Hepatocyte (in vitro differentiated cells): ENCODE measurements around the gene PCNX3. TPM values are rescaled to one million over a fixed set of nuclear protein-coding genes. Genes with fewer than 3 reads are reported as not detected.

Source experiments
- DNase-seq: peaks from one replicate; pipeline ENCODE4 v3.0.0-alpha.2; 2016; ENCODE audit warnings: low spot score
- H2AFZ ChIP-seq: fragments of 200-600 bp; sonication (generic); 2 replicates; pipeline ENCODE4 v1.6.0; 2016; ENCODE audit warnings: antibody characterized with exemption, mild to moderate bottlenecking
- H3K27ac ChIP-seq: fragments of 200-600 bp; sonication (generic); 2 replicates; pipeline ENCODE4 v1.5.1; 2016; ENCODE audit warnings: mild to moderate bottlenecking
- H3K27me3 ChIP-seq: fragments of 200-600 bp; sonication (generic); 2 replicates; pipeline ENCODE4 v1.6.1; 2016
- H3K36me3 ChIP-seq: fragments of 200-600 bp; sonication (generic); replicated peaks from 2 replicates; pipeline ENCODE4 v1.5.1; 2016; ENCODE audit warnings: low read depth; ENCODE audit not compliant: insufficient read depth
- H3K4me1 ChIP-seq: fragments of 200-600 bp; sonication (generic); 2 replicates; pipeline ENCODE4 v1.5.1; 2016; ENCODE audit warnings: mild to moderate bottlenecking, moderate library complexity; ENCODE audit not compliant: insufficient read depth
- H3K4me2 ChIP-seq: fragments of 200-600 bp; sonication (generic); 2 replicates; pipeline ENCODE4 v1.6.0; 2016
- H3K4me3 ChIP-seq: fragments of 200-600 bp; sonication (generic); 2 replicates; pipeline ENCODE4 v1.5.1; 2016; ENCODE audit warnings: mild to moderate bottlenecking
- H3K79me2 ChIP-seq: fragments of 200-600 bp; sonication (generic); 2 replicates; pipeline ENCODE4 v1.6.0; 2017; ENCODE audit warnings: mild to moderate bottlenecking
- H3K9me2 ChIP-seq: fragments of 200-600 bp; sonication (generic); replicated peaks from 2 replicates; pipeline ENCODE4 v1.6.0; 2017; ENCODE audit warnings: mild to moderate bottlenecking; ENCODE audit not compliant: insufficient read depth
- H3K9me3 ChIP-seq: fragments of 200-600 bp; sonication (generic); 2 replicates; pipeline ENCODE4 v1.5.1; 2016; ENCODE audit warnings: low read depth, mild to moderate bottlenecking
- H4K20me1 ChIP-seq: fragments of 200-600 bp; sonication (generic); 2 replicates; pipeline ENCODE4 v1.6.0; 2016; ENCODE audit warnings: mild to moderate bottlenecking; ENCODE audit not compliant: insufficient read depth, poor library complexity, severe bottlenecking
- EZH2 ChIP-seq: fragments of 200-600 bp; sonication (generic); IDR thresholded peaks from 2 replicates; pipeline ENCODE4 v1.6.1; 2016; ENCODE audit warnings: antibody characterized with exemption, mild to moderate bottlenecking, borderline replicate concordance
- EZH2phosphoT487 ChIP-seq: fragments of 200-600 bp; sonication (generic); IDR thresholded peaks from one replicate; pipeline ENCODE4 v1.6.1; 2018; ENCODE audit warnings: antibody characterized with exemption, mild to moderate bottlenecking, low read depth, moderate library complexity; ENCODE audit not compliant: unreplicated experiment, severe bottlenecking
- WGBS: methylation state at CpG from one replicate; pipeline ENCODE4 v1.1.6; 2016; ENCODE audit warnings: low lambda C conversion rate; ENCODE audit errors: missing lambda C conversion rate; 5-methylcytosine and 5-hydroxymethylcytosine counted together
- microRNA-seq: library from miRNA; unstranded; fragments of <30 nt; microRNA quantifications from one replicate; pipeline ENCODE4, GENCODE V29; 2017
- polyA plus RNA-seq: library from polyadenylated mRNA; unstranded; fragments of >200 nt; fragmentation: Nextera tagmentation; extraction: Ambion mirVana; gene quantifications from 2 replicates; pipeline ENCODE4 v1.2.1, GENCODE V29; 2016
- small RNA-seq: library from RNA; depleted of rRNA; stranded (forward); fragments of <200 nt; gene quantifications from one replicate; pipeline ENCODE3, GENCODE V24; 2014
- total RNA-seq: library from RNA; depleted of rRNA; stranded (reverse); fragments of >200 nt; gene quantifications from 2 replicates; pipeline ENCODE4 v1.2.3, GENCODE V29; 2014
- TF ChIP-seq, protein P1 (sequence below): fragments of 200-600 bp; sonication (generic); IDR thresholded peaks from 2 replicates; pipeline ENCODE4 v1.5.1; 2016; ENCODE audit warnings: antibody characterized with exemption, mild to moderate bottlenecking; ENCODE audit not compliant: poor library complexity

PCNX3 gene
- total and polyA plus RNA-seq, 2 experiments from 2014 or later = 20.0 to 27.4 TPM

DNA sequence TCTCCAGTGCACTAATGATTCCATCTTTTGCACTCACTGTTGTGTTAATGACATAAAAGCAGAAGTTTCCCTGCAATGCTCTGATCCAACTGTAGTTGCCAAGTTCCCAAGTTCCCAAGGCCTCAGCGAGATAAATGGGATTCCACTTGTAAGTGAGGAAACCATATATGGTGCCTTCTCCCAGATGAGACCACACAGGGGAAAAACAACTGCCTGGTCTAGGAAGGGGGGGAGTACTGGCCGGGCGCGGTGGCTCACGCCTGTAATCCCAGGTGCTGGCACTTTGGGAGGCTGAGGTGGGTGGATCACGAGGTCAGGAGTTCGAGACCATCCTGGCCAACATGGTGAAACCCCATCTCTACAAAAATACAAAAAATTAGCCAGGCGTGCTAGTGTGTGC, 70.4 kb downstream of the PCNX3 start:
- no peaks in the 10 kb centered on the region for H3K4me1 ChIP-seq
- H3K79me2 ChIP-seq = no peaks in the 10 kb centered on the region
- no peaks in the 10 kb centered on the region for H3K36me3 ChIP-seq
- no peak overlapping the region for H3K4me2 ChIP-seq
- H3K27me3 ChIP-seq = peaks cover 7% of the 10 kb centered on the region
- WGBS = 83% methylated on average over 8 of the region's 8 CpGs
- no peak for DNase-seq
- H3K27ac ChIP-seq = no peak overlapping the region
- no peak overlapping the region for H2AFZ ChIP-seq
- H3K9me3 ChIP-seq = no peaks in the 10 kb centered on the region
- H3K4me3 ChIP-seq = no peak overlapping the region
- TF ChIP-seq, protein P1, sequence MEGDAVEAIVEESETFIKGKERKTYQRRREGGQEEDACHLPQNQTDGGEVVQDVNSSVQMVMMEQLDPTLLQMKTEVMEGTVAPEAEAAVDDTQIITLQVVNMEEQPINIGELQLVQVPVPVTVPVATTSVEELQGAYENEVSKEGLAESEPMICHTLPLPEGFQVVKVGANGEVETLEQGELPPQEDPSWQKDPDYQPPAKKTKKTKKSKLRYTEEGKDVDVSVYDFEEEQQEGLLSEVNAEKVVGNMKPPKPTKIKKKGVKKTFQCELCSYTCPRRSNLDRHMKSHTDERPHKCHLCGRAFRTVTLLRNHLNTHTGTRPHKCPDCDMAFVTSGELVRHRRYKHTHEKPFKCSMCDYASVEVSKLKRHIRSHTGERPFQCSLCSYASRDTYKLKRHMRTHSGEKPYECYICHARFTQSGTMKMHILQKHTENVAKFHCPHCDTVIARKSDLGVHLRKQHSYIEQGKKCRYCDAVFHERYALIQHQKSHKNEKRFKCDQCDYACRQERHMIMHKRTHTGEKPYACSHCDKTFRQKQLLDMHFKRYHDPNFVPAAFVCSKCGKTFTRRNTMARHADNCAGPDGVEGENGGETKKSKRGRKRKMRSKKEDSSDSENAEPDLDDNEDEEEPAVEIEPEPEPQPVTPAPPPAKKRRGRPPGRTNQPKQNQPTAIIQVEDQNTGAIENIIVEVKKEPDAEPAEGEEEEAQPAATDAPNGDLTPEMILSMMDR = no peak
- TF ChIP-seq EZH2phosphoT487 (no peak), EZH2 (no peak)
- no peaks in the 10 kb centered on the region for H4K20me1 ChIP-seq
- no peaks in the 10 kb centered on the region for H3K9me2 ChIP-seq

Small RNA genes lying within 50 kb of the gene (microRNA-seq; reads per million reads assigned to microRNA genes)
- gene MIR4489 = not detected
- not detected for gene MIR4690

Small RNA genes lying within 50 kb of the gene (small RNA-seq; reads per million reads assigned to genes)
- gene MIR4489 (not detected), gene MIR4690 (0.22 reads per million)

Other genes with a start within 250 kb of the PCNX3 start
- gene SLC25A45, start 233.1 kb upstream of the PCNX3 start, total RNA-seq = 4.9 and 8.8 TPM in 2 replicates
- gene SLC25A45, start 233.1 kb upstream of the PCNX3 start, polyA plus RNA-seq = 13.9 and 20.3 TPM in 2 replicates
- gene FRMD8, start 229.1 kb upstream of the PCNX3 start, total RNA-seq = 20.8 and 25.7 TPM in 2 replicates
- 22.2 and 31.0 TPM in 2 replicates for gene FRMD8, start 229.1 kb upstream of the PCNX3 start, polyA plus RNA-seq
- 104 and 130 TPM in 2 replicates for gene NEAT1, start 193.0 kb upstream of the PCNX3 start, total RNA-seq
- gene NEAT1, start 193.0 kb upstream of the PCNX3 start, polyA plus RNA-seq = 168 and 209 TPM in 2 replicates
- 8,000 and 8,677 TPM in 2 replicates for gene MALAT1, start 116.7 kb upstream of the PCNX3 start, total RNA-seq
- gene MALAT1, start 116.7 kb upstream of the PCNX3 start, polyA plus RNA-seq = 16,690 and 29,129 TPM in 2 replicates
- 80.4 and 83.9 TPM in 2 replicates for gene SCYL1, start 90.7 kb upstream of the PCNX3 start, total RNA-seq
- 162 and 167 TPM in 2 replicates for gene SCYL1, start 90.7 kb upstream of the PCNX3 start, polyA plus RNA-seq
- gene LTBP3, start 57.4 kb upstream of the PCNX3 start, total RNA-seq = 46.0 and 53.7 TPM in 2 replicates
- gene LTBP3, start 57.4 kb upstream of the PCNX3 start, polyA plus RNA-seq = 85.3 and 101 TPM in 2 replicates
- gene ZNRD2, start 45.3 kb upstream of the PCNX3 start, total RNA-seq = 20.5 and 20.8 TPM in 2 replicates
- 52.4 and 57.3 TPM in 2 replicates for gene ZNRD2, start 45.3 kb upstream of the PCNX3 start, polyA plus RNA-seq
- gene FAM89B, start 43.2 kb upstream of the PCNX3 start, total RNA-seq = 28.5 and 34.1 TPM in 2 replicates
- 105 and 112 TPM in 2 replicates for gene FAM89B, start 43.2 kb upstream of the PCNX3 start, polyA plus RNA-seq
- 8.4 and 20.9 TPM in 2 replicates for gene EHBP1L1, start 39.7 kb upstream of the PCNX3 start, total RNA-seq
- gene EHBP1L1, start 39.7 kb upstream of the PCNX3 start, polyA plus RNA-seq = 12.5 and 18.1 TPM in 2 replicates
- gene KCNK7, start 20.0 kb upstream of the PCNX3 start, total RNA-seq = not detected in 2 replicates
- gene KCNK7, start 20.0 kb upstream of the PCNX3 start, polyA plus RNA-seq = 0.37 TPM in 1 of 2 replicates, not detected in the other
- gene MAP3K11, start 1.6 kb upstream of the PCNX3 start, total RNA-seq = 39.3 and 40.5 TPM in 2 replicates
- 55.3 and 59.5 TPM in 2 replicates for gene MAP3K11, start 1.6 kb upstream of the PCNX3 start, polyA plus RNA-seq
- gene SIPA1, start 22.3 kb downstream of the PCNX3 start, total RNA-seq = 15.6 and 19.1 TPM in 2 replicates
- gene SIPA1, start 22.3 kb downstream of the PCNX3 start, polyA plus RNA-seq = 35.2 and 42.9 TPM in 2 replicates
- 28.1 and 32.7 TPM in 2 replicates for gene RELA, start 47.1 kb downstream of the PCNX3 start, total RNA-seq
- 64.6 and 68.7 TPM in 2 replicates for gene RELA, start 47.1 kb downstream of the PCNX3 start, polyA plus RNA-seq
- 36.1 and 41.7 TPM in 2 replicates for gene KAT5, start 96.5 kb downstream of the PCNX3 start, total RNA-seq
- gene KAT5, start 96.5 kb downstream of the PCNX3 start, polyA plus RNA-seq = 53.1 and 77.2 TPM in 2 replicates
- 26.4 and 44.4 TPM in 2 replicates for gene RNASEH2C, start 105.0 kb downstream of the PCNX3 start, total RNA-seq
- 68.6 and 78.7 TPM in 2 replicates for gene RNASEH2C, start 105.0 kb downstream of the PCNX3 start, polyA plus RNA-seq
- gene AP5B1, start 165.2 kb downstream of the PCNX3 start, total RNA-seq = 19.5 and 20.9 TPM in 2 replicates
- 24.8 and 27.1 TPM in 2 replicates for gene AP5B1, start 165.2 kb downstream of the PCNX3 start, polyA plus RNA-seq
- 26.0 and 26.3 TPM in 2 replicates for gene OVOL1, start 171.3 kb downstream of the PCNX3 start, total RNA-seq
- 20.6 and 20.8 TPM in 2 replicates for gene OVOL1, start 171.3 kb downstream of the PCNX3 start, polyA plus RNA-seq
- gene SNX32, start 218.2 kb downstream of the PCNX3 start, total RNA-seq = 2.3 and 2.9 TPM in 2 replicates
- 5.1 and 6.0 TPM in 2 replicates for gene SNX32, start 218.2 kb downstream of the PCNX3 start, polyA plus RNA-seq
- 720 and 758 TPM in 2 replicates for gene CFL1, start 242.4 kb downstream of the PCNX3 start, total RNA-seq
- gene CFL1, start 242.4 kb downstream of the PCNX3 start, polyA plus RNA-seq = 1,698 and 1,708 TPM in 2 replicates
- 22.3 and 23.8 TPM in 2 replicates for gene MUS81, start 244.7 kb downstream of the PCNX3 start, total RNA-seq
- 47.0 and 51.7 TPM in 2 replicates for gene MUS81, start 244.7 kb downstream of the PCNX3 start, polyA plus RNA-seq